NB4 (cell line): ENCODE measurements around the gene ZNF514.

ENCODE experiments used
- CTCF ChIP-seq: IDR thresholded peaks from one replicate; pipeline ENCODE4 v1.5.1; 2012; ENCODE audit warnings: low read depth, low read length
- POLR2A ChIP-seq: IDR thresholded peaks from 2 replicates; pipeline ENCODE4 v1.6.1; 2011; ENCODE audit warnings: mild to moderate bottlenecking; ENCODE audit not compliant: insufficient read length; ENCODE audit errors: extremely low read depth

DNA sequence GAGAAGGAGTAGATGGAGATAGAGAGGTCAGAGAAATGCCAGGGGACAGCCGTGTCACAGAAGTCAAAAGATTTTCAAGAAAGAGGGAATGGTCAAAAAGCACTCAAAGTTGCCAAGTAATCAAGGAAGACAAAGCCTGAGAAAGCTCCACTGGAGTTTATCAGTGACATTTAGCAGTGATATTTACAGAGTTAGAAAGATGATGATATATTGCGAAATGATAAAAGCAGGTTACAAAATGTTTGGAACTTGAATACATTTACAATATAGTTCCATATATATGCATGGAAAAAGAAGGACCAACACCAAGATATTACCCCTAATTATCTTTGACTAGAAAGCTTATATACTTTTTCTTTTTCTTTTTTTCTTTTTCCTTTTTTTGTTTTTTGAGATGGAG lies 26.3 kb upstream of the ZNF514 start:
- TF ChIP-seq POLR2A (no peak), CTCF (no peak)
